SHP77 (cell line): Measurements from ENCODE around the gene CUL9.

Source experiments
- DNase-seq, 2 experiments: peaks; one replicate each; lab custom pipeline; 2025; lab: John Stamatoyannopoulos, UW

Gene CUL9

DNA sequence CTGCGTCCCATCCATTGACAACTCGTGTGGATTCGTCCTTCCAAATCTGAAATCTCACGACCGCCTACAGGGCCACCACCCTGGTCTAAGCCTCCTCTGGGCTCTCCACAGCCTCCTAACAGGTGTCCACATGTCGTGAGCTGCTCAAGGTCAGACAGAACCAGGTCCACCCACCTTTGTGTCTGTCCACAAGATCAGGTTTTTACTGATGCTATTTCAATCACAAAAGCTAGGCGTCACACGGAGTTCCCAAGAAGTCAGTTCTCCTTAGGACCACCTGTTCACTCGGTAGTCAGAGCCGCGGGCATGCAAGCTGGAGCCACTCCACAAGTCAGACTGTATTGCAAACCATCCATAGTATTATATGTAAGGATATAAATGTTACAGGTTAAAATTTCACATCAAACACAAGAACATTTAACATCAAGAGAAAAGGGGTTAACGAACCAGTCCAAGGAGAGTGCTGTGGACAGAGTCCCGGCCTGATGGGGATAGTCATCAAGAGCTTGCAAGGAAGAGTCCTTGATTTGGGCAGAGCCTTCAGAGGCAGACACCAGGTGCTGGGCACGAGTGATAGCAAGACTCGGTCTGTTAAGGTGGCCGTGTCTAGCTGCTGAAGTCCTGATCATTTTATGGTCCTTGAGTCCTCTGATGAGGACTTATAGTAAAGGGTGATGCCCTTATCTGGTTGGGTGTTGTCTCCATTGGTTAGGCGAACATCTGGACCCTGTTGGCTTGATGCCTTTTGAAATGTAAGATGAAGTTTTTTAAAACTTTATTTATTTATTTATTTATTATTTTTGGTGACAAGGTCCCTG, 48.0 kb downstream of the CUL9 start:
- no peak for DNase-seq

DNA sequence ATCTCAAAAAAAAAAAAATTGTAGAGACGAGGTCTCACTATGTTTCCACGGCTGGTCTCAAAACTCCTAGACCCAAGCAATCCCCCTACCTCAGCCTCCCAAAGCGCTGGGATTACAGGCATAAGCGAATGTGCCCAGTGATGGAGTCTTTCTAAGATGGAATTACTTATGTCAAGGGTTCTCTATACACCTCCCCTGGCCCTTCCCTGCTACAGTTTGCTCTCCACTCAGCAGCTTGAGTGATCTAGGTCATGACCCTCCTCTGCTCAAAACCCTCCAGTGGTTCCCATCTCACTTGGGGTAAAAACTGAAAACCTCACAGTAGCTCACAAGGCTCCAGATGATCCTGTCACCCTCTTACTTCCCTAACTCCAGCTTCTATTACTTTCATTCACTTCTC, 49.1 kb downstream of the CUL9 start:
- DNase-seq: no peak

DNA sequence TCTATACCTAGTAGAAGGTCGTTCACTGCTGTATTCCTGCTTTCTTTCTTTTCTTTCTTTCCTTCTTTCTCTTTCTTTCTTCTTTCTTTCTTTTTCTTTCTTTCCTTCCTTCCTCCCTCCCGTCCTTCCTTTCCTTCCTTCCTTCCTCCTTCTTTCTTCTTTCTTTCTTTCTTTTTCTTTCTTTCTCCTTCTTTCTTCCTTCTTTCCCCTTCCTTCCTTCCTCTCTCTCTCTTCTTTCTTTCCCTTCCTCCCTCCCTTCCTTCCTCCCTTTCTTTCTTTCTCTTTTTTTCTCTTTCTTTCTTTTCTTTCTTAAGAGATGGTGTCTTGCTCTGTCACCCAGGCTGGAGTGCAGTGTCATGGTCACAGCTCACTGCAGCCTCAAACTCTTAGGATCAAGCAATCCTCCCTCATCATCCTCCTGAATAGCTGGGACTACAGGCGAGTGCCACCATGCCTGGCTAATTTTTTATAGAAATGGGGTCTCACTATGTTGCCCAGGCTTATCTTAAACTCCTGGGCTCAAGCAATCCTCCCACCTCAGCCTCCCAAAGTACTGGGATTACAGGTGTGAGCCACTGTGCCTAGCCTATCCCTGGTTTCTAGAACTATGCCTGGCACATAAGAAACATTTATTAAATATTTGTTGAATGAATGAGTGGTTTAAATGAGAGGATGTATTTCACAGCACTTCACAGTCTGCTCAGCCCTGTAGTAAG, 49.9 kb downstream of the CUL9 start:
- DNase-seq: no peak

- DNase-seq: no peak
Observed at GRCh38 chr6:43235841-43236240, 53.8 kb downstream of the CUL9 start.

GRCh38 chr6:43239054-43239453, 57.1 kb downstream of the CUL9 start:
- no peak for DNase-seq

DNA sequence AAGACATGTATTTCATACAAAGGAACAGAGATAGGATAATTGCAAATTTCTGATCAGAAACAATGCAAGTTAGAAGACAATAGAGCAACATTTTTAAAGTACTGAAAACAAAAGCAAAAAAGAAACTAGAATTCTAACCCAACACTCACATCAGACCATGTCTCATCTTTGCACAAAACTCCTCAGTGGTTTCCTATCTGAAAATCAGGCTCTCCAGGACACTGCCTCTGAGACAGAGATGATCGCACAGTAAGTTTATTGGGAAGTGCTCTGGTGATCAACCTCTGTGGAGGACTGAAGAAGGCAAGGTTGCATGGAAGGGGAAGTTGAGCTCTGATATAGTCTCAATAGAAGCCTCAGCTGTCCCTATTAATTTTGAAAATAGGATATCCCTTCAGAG, 59.0 kb downstream of the CUL9 start:
- no peak for DNase-seq

DNA sequence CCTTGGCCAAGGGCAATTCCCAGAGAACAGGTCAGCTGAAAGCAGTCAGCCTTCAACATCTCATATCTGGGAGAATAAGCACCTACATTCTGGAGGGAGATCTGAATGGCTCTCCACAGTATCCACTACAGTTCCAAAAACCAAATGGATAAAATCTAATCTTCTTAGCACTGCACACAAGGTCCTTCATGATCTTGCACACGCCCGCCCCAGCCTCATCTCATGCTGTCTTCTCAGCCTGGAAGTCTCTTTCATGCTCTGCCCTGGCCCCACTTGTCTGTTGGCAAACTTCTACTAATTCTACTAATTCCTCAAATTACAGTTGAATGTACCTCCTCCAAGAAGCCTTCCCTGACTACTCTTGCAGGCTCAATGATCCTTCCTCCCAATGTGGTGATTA, 59.5 kb downstream of the CUL9 start:
- no peak for DNase-seq

- DNase-seq: no peak
Observed at GRCh38 chr6:43242908-43243663, 61.1 kb downstream of the CUL9 start, which contains the start of gene TTBK1. Gene TTBK1, plus strand, starts transcription at chr6:43243481. Its CDS starts 3,180 bp downstream, at chr6:43246661.

DNA sequence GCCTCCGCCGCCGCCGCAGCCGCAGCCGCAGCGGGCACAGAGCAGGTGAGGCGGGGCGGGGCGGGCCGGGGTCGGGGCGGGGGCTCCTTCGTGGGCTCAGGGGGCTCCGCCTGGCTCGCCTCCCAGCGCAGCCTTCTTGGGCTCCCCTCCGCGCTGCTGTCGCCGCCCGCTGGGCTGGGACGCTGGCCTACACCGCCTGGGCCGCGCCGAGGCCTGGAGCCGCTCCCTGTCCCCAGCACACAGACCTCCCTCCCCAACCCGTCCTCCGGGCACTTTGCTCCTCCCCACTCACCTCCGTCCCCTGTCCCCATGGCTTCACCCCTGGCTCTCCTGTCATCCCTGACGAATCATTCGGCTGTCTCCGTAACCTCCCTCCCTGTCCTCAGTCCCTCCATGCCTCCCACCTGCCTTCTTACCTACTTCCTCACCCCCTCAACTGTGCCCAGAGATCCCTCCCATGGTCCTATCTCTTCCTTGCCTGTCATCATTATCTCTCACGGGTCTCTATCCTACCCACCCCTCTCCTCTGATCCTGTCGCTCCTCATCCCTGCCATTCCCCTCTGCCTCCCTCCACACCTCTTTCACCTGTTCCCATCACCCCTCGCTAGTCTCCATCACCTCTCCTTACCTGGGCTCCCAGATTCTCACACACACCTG, 61.8 kb downstream of the CUL9 start:
- no peak for DNase-seq

DNA sequence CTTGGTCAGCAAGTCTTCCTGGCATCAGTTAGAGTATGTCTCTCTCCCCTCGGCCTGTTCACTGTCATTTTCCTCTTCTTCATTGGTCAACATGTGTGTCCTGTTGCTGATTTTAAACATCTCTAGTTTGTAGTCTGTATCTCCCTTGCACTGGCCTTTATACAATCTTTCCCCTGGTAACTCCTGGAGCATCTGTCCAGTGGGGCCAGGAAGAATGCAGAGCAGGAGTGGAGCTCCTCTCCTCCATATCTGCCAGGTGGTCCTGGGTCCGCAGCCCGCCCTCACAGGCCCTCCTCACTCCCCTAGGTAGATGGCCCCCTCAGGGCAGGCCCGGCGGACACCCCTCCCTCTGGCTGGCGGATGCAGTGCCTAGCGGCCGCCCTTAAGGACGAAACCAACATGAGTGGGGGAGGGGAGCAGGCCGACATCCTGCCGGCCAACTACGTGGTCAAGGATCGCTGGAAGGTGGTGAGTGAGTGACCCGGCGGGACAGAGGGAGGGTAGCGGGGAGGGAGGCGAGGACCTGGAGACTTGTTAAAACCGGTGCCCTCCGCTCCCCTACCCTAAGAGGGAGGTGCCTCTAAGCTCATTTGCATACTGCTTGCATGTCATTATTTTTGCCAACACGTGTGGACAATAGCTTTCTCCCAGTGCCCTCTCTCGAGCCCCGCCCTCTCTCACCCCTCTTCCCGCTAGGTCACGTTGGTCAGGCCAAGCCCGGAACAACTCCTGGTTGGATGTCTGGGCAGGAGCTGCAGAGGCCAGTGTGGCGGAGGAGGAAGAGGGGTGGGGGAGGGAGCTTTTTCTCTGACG, 64.5 kb downstream of the CUL9 start:
- DNase-seq: peak; percentile 92 to 94

DNA sequence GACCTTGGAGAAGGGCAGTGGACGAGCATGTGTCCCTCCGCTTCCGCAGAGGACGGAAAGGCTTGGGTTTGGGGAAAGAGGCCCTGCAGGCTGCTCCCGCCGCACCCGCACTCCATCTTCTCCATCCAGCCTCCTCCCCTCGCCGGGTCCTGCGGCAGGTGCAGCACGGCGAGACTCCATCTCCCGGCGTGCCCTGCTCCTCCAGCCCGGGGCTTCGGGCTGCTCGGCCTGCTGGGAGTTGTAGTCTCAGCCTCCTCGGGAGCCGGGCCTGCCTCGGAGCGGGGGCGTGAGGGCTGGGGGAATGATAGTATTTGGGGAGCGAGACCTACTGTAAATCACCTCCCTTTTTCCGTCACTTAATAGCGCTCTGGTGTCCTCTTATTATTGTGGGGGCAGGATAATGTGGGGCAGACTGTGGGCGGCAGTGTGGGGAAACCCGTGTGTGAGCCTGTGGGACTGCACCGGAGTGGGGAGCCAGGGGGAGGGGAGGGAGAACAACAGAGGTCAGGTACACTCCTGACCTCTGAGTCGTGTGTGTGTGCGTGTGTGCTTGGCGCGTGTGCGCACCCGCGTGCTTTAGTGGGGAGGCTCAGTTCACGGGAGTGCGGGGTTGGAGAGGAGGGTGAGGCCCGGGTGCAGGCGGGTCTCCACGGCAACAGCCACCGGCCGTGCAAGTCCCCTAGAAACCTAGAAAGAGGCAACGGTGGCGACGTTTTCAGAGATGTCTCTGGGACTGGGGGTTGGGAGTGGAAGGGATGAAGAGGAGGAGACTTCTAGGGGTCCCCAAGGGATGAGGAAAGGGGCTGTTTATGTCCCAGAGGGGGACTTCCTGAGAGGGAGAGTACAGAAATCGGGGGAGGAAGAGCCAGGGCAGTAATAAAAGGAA, 65.4 kb downstream of the CUL9 start:
- DNase-seq: peak; percentile 92 to 94

DNA sequence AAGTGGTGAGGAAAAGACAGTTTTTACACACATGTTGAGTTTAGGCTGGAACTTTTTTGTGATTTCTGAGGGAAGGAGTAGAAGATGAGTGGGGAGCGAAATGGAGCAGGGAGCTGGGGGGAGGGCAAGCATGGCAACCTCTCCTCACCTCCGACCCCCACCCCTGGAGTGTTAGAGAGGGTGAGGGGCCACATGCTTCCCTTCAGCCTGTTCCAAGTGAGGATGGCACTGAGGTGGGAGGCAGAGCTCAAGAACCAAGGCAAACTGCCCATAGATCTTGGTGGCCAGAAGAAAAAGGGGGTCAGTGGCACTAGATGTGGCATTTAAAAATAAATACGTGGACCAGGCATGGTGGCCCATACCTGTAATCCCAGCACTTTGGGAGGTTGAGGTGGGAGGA, 66.1 kb downstream of the CUL9 start:
- DNase-seq: no peak

- DNase-seq: no peak
Observed at GRCh38 chr6:43248791-43249190, 66.8 kb downstream of the CUL9 start.

- no peak for DNase-seq
Observed at GRCh38 chr6:43250992-43251373, 69.0 kb downstream of the CUL9 start.

DNA sequence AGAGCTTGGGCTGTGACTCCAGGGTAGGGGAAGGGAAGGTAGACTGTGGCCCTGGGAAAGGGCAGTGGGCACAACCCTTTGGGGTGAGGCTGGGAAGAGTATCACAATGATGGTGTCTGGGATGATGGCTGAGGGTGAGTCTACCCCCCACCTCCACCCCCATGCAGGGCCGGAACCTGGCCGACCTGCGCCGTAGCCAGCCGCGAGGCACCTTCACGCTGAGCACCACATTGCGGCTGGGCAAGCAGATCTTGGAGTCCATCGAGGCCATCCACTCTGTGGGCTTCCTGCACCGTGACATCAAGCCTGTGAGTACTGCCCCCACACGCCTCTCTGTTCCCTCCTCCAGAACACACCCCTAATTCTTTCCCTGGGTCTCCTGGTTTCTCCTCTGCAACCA, 71.4 kb downstream of the CUL9 start:
- DNase-seq: no peak

DNA sequence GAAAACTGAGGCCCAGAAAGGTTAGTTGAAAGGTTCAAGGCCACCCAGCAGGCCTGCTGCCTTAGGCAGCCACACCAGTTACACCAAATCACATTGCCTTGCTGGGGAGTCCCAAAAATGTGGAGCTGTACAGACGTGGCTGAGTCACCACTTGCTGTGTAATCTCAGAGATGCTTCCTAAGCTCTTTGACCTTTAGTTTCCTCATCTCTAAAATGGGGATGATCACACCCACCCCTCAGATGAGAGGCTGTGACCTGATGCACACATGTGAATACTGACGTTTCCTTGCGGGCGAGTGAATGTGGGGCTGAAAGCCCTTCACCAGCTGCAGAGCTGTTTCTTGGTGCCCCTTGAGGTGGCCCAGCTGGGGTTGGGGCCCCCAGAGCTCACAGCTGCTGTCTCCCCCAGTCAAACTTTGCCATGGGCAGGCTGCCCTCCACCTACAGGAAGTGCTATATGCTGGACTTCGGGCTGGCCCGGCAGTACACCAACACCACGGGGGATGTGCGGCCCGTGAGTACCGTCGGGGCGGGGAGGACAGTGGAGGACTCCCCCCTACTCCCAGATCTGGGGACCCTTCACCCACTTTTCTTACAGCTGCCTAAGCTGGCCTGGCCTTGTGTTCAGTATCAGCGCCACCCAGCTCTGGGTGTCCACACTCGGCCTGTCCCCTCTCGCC, 72.3 kb downstream of the CUL9 start:
- DNase-seq: no peak

DNA sequence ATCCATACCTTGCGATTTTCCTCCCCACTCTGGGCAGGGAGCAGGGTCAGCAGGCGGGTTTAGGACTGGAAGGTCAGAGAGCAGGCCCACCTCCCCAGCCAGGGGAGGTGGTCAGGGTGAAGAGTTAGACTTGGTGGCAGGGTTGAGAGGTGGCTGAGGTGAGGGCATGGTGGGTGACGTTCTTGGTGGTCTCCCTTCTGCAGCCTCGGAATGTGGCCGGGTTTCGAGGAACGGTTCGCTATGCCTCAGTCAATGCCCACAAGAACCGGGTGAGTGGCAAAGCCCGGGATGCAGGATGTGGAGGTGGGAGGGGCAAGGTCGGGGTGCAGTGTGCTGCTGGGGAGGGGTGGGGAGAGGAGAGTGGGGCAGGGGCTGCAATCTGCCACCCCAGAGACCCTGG, 72.8 kb downstream of the CUL9 start:
- no peak for DNase-seq

DNA sequence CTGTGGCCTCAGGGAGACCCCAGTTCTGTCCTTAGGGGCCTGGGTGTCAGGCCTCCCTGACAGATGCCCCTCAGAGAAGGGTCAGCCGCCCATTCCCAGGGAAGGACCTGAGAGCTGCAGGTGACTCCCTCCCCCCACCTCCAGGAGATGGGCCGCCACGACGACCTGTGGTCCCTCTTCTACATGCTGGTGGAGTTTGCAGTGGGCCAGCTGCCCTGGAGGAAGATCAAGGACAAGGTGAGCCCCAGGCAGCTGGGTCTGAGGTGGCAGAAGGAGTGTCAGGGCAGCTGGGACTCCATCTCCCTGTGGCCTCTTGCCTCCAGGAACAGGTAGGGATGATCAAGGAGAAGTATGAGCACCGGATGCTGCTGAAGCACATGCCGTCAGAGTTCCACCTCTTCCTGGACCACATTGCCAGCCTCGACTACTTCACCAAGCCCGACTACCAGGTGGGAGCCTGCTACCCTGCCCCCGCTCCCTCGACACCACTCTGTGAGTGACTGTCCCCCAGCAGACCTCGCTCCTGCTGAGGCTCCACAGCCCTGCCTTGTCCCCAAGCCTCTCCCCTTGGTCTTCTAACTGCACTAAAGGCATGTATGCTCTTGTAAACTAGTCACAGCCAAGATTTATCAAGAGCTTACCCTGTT, 73.5 kb downstream of the CUL9 start:
- no peak for DNase-seq

DNA sequence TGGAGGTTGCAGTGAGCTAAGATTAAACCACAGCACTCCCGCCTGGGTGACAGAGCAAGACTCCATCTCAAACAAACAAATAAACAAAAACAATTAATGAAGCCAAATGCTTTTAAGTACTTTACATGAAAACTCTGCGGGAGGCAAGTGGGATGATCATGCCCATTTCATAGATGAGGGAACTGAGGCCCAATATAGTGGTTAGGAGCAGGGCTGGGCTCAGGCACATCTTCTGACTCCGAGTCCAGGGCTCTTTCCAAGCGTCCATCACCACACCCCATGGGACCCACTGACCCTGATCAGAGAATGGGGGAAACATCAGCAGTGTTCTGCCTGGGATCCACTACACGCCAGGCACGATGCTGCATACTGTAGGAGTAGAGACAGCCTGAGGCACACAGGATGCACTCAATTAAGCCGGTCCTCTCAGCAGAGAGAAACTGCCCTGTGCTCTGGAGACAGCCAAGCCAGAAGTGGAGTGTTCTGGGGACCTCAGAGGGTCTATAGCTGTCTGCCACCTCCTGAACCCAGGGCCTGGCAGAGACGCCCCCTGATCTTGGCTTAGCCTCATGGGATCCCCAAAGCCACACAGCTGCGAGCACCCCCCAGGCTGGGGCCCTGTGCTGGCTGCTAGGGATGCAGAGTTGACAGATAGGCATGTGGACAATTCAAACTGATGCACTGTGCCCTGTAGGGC, 74.8 kb downstream of the CUL9 start:
- no peak for DNase-seq
